HepG2 (cell line): ENCODE measurements around the gene CCDC9B. TPM values are rescaled to one million over a fixed set of nuclear protein-coding genes. Genes with fewer than 3 reads are reported as not detected.

ENCODE experiments used
- ATAC-seq: fragments of 200-7000 bp; cut with Tn5 transposase; 3 replicates; pipeline ENCODE4 v1.9.1; 2020; ENCODE audit warnings: mild to moderate bottlenecking, moderate library complexity
- BruUV-seq: library from RNA; stranded (reverse); fragments of 400-500 nt; replicated peaks from 2 replicates; lab custom pipeline; 2021; lab: Mats Ljungman, UMichigan
- CTCF ChIA-PET: fragments of 300-600 bp; formaldehyde crosslinking; extraction: SDS; loops from one replicate; lab custom pipeline; 2021; ENCODE audit warnings: low total read pairs, inconsistent platforms, low intra/inter-chr PET ratio; lab: Yijun Ruan, JAX
- POLR2A ChIA-PET: fragments of 350-600 bp; sonication (Branson Sonifier 250); formaldehyde crosslinking; loops from one replicate; lab custom pipeline; 2020; ENCODE audit warnings: antibody characterized with exemption, inconsistent platforms; lab: Yijun Ruan, JAX
- DNase-seq: peaks from one replicate; pipeline ENCODE4 v3.0.0-alpha.2; 2015; ENCODE audit warnings: low spot score
- FAIRE-seq: peaks from 3 replicates; lab custom pipeline; 2011; peaks lifted over from hg19 to GRCh38; lab: Jason Lieb, UNC
- H2AFZ ChIP-seq: one replicate; pipeline ENCODE4 v1.6.1; 2011; ENCODE audit warnings: low read length, inconsistent platforms
- H3K27ac ChIP-seq: fragments of 300-600 bp; 3 replicates; pipeline ENCODE4 v1.8.0; 2011; ENCODE audit warnings: mixed run types, mild to moderate bottlenecking, mixed read lengths, low read length, inconsistent platforms; ENCODE audit not compliant: insufficient read depth; ENCODE audit errors: extremely low read length
- H3K27me3 ChIP-seq, 2 experiments: fragments of 200-600 bp in 1 of 2; 2 replicates in 1 of 2; 3 replicates in 1 of 2; pipeline versions ENCODE4 v1.6.0 to v1.8.0; 2011; ENCODE audit warnings: low read length in 2 of 2, mild to moderate bottlenecking in 2 of 2, moderate library complexity in 2 of 2, inconsistent platforms in 1 of 2; ENCODE audit not compliant: insufficient read depth in 2 of 2, control insufficient read depth in 1 of 2
- H3K36me3 ChIP-seq, 2 experiments: fragments of 200-600 bp in 1 of 2; replicated peaks in 1 of 2; 2 replicates in 1 of 2; 3 replicates in 1 of 2; pipeline versions ENCODE4 v1.5.1 to v1.8.0; 2011; ENCODE audit warnings: low read length in 2 of 2, inconsistent platforms in 1 of 2; ENCODE audit not compliant: insufficient read depth in 2 of 2, control insufficient read depth in 1 of 2
- H3K4me1 ChIP-seq: 2 replicates; pipeline ENCODE4 v1.5.1; 2012; ENCODE audit warnings: low read length, inconsistent platforms; ENCODE audit not compliant: insufficient read depth
- H3K4me2 ChIP-seq: 2 replicates; pipeline ENCODE4 v1.6.0; 2011; ENCODE audit warnings: low read depth, low read length, inconsistent platforms
- H3K4me3 ChIP-seq, 3 experiments: fragments of 200-600 bp in 1 of 3; sonication (generic), shearing (Covaris generic) in 1 of 3; replicated peaks in 1 of 3; 2 replicates each; pipeline ENCODE4 v1.5.1; 2011 to 2016; ENCODE audit warnings: low read length in 3 of 3, inconsistent platforms in 2 of 3, low read depth in 2 of 3, mild to moderate bottlenecking in 2 of 3, control low read depth in 1 of 3, mixed read lengths in 1 of 3; ENCODE audit not compliant: insufficient read depth in 1 of 3
- H3K79me2 ChIP-seq: one replicate; pipeline ENCODE4 v1.6.1; 2011; ENCODE audit warnings: low read length, inconsistent platforms; ENCODE audit not compliant: insufficient read depth
- H3K9ac ChIP-seq: 2 replicates; pipeline ENCODE4 v1.6.0; 2011; ENCODE audit warnings: mild to moderate bottlenecking, low read depth, low read length, inconsistent platforms; ENCODE audit not compliant: insufficient read depth
- H3K9me3 ChIP-seq: 2 replicates; pipeline ENCODE4 v1.5.1; 2012; ENCODE audit warnings: mild to moderate bottlenecking, low read length
- H4K20me1 ChIP-seq: 2 replicates; pipeline ENCODE4 v1.6.0; 2011; ENCODE audit warnings: inconsistent platforms, mild to moderate bottlenecking, low read length, moderate library complexity; ENCODE audit not compliant: insufficient read depth
- BHLHE40 ChIP-seq: IDR thresholded peaks from 2 replicates; pipeline ENCODE4 v1.6.1; 2011; ENCODE audit warnings: low read length, improper control_type of control experiment
- CENPX ChIP-seq: sonication (generic); formaldehyde crosslinking; IDR thresholded peaks from 2 replicates; pipeline ENCODE4 v1.9.0; 2021; ENCODE audit warnings: mild to moderate bottlenecking, missing genetic modification reagents, moderate library complexity
- MXD4 ChIP-seq: IDR thresholded peaks from 2 replicates; pipeline ENCODE4 v1.6.1; 2016; ENCODE audit warnings: mild to moderate bottlenecking, missing biosample characterization, missing genetic modification reagents
- RBM39 ChIP-seq: fragments of 200-400 bp; formaldehyde crosslinking; IDR thresholded peaks from one replicate; pipeline ENCODE4 v1.6.1; 2018; ENCODE audit warnings: antibody characterized with exemption, mild to moderate bottlenecking, low read depth, low read length; ENCODE audit not compliant: poor library complexity, severe bottlenecking
- SMAD9 ChIP-seq: sonication (generic); formaldehyde crosslinking; IDR thresholded peaks from 2 replicates; pipeline ENCODE4 v1.5.1; 2020; ENCODE audit warnings: mild to moderate bottlenecking, missing genetic modification reagents
- SRSF4 ChIP-seq: fragments of 200-400 bp; formaldehyde crosslinking; IDR thresholded peaks from one replicate; pipeline ENCODE4 v1.6.1; 2018; ENCODE audit warnings: mild to moderate bottlenecking, low read depth, low read length, moderate library complexity; ENCODE audit not compliant: poor library complexity, severe bottlenecking
- ZEB1 ChIP-seq: IDR thresholded peaks from 2 replicates; pipeline ENCODE4 v1.6.1; 2012; ENCODE audit warnings: mild to moderate bottlenecking, low read depth, inconsistent platforms; ENCODE audit not compliant: insufficient replicate concordance
- ZFP62 ChIP-seq: sonication (generic); formaldehyde crosslinking; IDR thresholded peaks from 2 replicates; pipeline ENCODE4 v1.4.0; 2020; ENCODE audit warnings: missing genetic modification reagents
- ZFX ChIP-seq: sonication (generic); formaldehyde crosslinking; IDR thresholded peaks from 2 replicates; pipeline ENCODE4 v1.4.0; 2020; ENCODE audit warnings: mild to moderate bottlenecking, low read depth, missing genetic modification reagents, moderate library complexity
- ZNF263 ChIP-seq: sonication (generic); formaldehyde crosslinking; IDR thresholded peaks from 2 replicates; pipeline ENCODE4 v1.4.0; 2020; ENCODE audit warnings: missing genetic modification reagents
- ZNF264 ChIP-seq: sonication (generic); formaldehyde crosslinking; IDR thresholded peaks from 2 replicates; pipeline ENCODE4 v1.4.0; 2020; ENCODE audit warnings: missing genetic modification reagents
- ZNF430 ChIP-seq: sonication (generic); formaldehyde crosslinking; IDR thresholded peaks from 2 replicates; pipeline ENCODE4 v1.9.0; 2021; ENCODE audit warnings: mild to moderate bottlenecking, missing genetic modification reagents
- WGBS: methylation state at CpG from one replicate; pipeline ENCODE4 v1.1.6; 2017; ENCODE audit warnings: low lambda C conversion rate; 5-methylcytosine and 5-hydroxymethylcytosine counted together
- in situ Hi-C: cut with HindIII; loops from 2 replicates; pipeline ENCODE4 v1.10.0; 2017; ENCODE audit warnings: low pct_unique_long_range_greater_than_20kb; ENCODE audit not compliant: extremely low pct_ligation_motif_present
- intact Hi-C: fragments of 100-400 bp; cut with micrococcal nuclease; formaldehyde crosslinking; loops from one replicate; pipeline ENCODE4 v1.10.0; 2022; ENCODE audit not compliant: unreplicated experiment
- polyA plus RNA-seq, 8 experiments: library from polyadenylated mRNA; depleted of rRNA in 3 of 8; stranded (reverse) in 7 of 8; unstranded in 1 of 8; fragments of >200 nt; fragmentation: Illumina TruSeq in 4 of 8; extraction: Trizol in 4 of 8; gene quantifications; 2 replicates each; pipeline versions ENCODE4 v1.2.1 to v1.2.3, GENCODE V29; 2011 to 2016; ENCODE audit warnings: low read depth in 4 of 8, missing spikeins in 1 of 8, mixed read lengths in 1 of 8; ENCODE audit not compliant: insufficient read depth in 1 of 8
- total RNA-seq, 5 experiments: library from RNA; depleted of rRNA; stranded (reverse); fragments of >200 nt; fragmentation: Illumina TruSeq; extraction: Trizol; gene quantifications; 2 replicates each; pipeline ENCODE4 v1.2.3, GENCODE V29; 2016; ENCODE audit warnings: low read depth in 1 of 5
- TF ChIP-seq, protein P1 (sequence below): sonication (generic); formaldehyde crosslinking; IDR thresholded peaks from 2 replicates; pipeline ENCODE4 v1.5.0; 2020; ENCODE audit warnings: missing genetic modification reagents
- TF ChIP-seq, protein P2 (sequence below): sonication (generic); formaldehyde crosslinking; IDR thresholded peaks from 2 replicates; pipeline ENCODE4 v1.4.0; 2020; ENCODE audit warnings: low read depth, missing genetic modification reagents
- TF ChIP-seq, protein P3 (sequence below): sonication (generic); formaldehyde crosslinking; IDR thresholded peaks from 2 replicates; pipeline ENCODE4 v1.4.0; 2020; ENCODE audit warnings: mild to moderate bottlenecking, low read depth, missing genetic modification reagents
- TF ChIP-seq, protein P4 (sequence below): IDR thresholded peaks from 2 replicates; pipeline ENCODE4 v1.4.0; 2020; ENCODE audit warnings: mild to moderate bottlenecking, missing genetic modification reagents

CCDC9B gene
- total and polyA plus RNA-seq, 2 of the 13 experiments (the other 11 are each of a cell fraction or from before 2014, with no cell fraction given), result 0.98 to 1.6 TPM

DNA sequence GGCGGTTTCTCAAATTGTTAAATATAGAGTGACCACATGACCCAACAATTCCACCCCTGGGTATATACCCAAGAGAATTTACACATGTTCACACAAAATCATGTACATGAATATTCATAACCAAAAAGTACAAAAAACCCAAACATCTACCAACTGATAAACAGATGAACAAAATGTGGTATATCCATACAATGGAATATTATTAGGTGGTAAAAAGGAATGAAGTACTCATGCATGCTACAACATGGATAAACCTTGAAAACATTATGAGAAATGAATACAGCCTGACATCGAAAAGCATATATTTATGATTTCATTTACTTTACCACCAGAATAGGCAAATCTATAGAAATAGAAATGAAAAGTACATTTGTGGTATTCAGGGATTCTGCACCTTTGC lies 40.4 kb downstream of the CCDC9B start:
- Histone ChIP-seq H3K79me2 (no peaks in the 10 kb centered on the region), H3K9ac (no peak overlapping the region), H3K4me1 (no peaks in the 10 kb centered on the region), H3K27ac (no peak overlapping the region), H3K4me3 (no peak overlapping the region), H3K9me3 (no peaks in the 10 kb centered on the region), H3K36me3 (no peaks in the 10 kb centered on the region), H3K27me3 (peaks cover 16 to 79% of the 10 kb centered on the region in 2 experiments), H2AFZ (no peak overlapping the region), H4K20me1 (no peaks in the 10 kb centered on the region), H3K4me2 (no peak overlapping the region)
- in situ Hi-C loops (no loop called here), intact Hi-C loops (no loop called here)
- no TSS peak for BruUV-seq
- WGBS, result 44% methylated on average over 2 of the region's 2 CpGs
- no peak for TF ChIP-seq ZEB1
- no peak for TF ChIP-seq ZNF263 (CRISPR knock-in tag)
- no peak for TF ChIP-seq SRSF4
- TF ChIP-seq MXD4 (CRISPR knock-in tag), result no peak
- TF ChIP-seq SMAD9 (CRISPR knock-in tag), result no peak
- TF ChIP-seq BHLHE40, result no peak
- no peak for TF ChIP-seq RBM39
- no peak for TF ChIP-seq ZFP62 (CRISPR knock-in tag)
- TF ChIP-seq, protein P1, sequence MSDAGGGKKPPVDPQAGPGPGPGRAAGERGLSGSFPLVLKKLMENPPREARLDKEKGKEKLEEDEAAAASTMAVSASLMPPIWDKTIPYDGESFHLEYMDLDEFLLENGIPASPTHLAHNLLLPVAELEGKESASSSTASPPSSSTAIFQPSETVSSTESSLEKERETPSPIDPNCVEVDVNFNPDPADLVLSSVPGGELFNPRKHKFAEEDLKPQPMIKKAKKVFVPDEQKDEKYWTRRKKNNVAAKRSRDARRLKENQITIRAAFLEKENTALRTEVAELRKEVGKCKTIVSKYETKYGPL (CRISPR knock-in tag), result no peak
- TF ChIP-seq, protein P2, sequence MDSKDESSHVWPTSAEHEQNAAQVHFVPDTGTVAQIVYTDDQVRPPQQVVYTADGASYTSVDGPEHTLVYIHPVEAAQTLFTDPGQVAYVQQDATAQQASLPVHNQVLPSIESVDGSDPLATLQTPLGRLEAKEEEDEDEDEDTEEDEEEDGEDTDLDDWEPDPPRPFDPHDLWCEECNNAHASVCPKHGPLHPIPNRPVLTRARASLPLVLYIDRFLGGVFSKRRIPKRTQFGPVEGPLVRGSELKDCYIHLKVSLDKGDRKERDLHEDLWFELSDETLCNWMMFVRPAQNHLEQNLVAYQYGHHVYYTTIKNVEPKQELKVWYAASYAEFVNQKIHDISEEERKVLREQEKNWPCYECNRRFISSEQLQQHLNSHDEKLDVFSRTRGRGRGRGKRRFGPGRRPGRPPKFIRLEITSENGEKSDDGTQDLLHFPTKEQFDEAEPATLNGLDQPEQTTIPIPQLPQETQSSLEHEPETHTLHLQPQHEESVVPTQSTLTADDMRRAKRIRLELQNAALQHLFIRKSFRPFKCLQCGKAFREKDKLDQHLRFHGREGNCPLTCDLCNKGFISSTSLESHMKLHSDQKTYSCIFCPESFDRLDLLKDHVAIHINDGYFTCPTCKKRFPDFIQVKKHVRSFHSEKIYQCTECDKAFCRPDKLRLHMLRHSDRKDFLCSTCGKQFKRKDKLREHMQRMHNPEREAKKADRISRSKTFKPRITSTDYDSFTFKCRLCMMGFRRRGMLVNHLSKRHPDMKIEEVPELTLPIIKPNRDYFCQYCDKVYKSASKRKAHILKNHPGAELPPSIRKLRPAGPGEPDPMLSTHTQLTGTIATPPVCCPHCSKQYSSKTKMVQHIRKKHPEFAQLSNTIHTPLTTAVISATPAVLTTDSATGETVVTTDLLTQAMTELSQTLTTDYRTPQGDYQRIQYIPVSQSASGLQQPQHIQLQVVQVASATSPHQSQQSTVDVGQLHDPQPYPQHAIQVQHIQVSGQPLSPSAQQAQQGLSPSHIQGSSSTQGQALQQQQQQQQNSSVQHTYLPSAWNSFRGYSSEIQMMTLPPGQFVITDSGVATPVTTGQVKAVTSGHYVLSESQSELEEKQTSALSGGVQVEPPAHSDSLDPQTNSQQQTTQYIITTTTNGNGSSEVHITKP, result no peak
- TF ChIP-seq ZFX (CRISPR knock-in tag), result no peak
- TF ChIP-seq, protein P3, sequence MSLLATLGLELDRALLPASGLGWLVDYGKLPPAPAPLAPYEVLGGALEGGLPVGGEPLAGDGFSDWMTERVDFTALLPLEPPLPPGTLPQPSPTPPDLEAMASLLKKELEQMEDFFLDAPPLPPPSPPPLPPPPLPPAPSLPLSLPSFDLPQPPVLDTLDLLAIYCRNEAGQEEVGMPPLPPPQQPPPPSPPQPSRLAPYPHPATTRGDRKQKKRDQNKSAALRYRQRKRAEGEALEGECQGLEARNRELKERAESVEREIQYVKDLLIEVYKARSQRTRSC (CRISPR knock-in tag), result no peak
- no peak for TF ChIP-seq CENPX (CRISPR knock-in tag)
- TF ChIP-seq ZNF264 (CRISPR knock-in tag), result no peak
- TF ChIP-seq ZNF430 (CRISPR knock-in tag), result no peak
- TF ChIP-seq, protein P4, sequence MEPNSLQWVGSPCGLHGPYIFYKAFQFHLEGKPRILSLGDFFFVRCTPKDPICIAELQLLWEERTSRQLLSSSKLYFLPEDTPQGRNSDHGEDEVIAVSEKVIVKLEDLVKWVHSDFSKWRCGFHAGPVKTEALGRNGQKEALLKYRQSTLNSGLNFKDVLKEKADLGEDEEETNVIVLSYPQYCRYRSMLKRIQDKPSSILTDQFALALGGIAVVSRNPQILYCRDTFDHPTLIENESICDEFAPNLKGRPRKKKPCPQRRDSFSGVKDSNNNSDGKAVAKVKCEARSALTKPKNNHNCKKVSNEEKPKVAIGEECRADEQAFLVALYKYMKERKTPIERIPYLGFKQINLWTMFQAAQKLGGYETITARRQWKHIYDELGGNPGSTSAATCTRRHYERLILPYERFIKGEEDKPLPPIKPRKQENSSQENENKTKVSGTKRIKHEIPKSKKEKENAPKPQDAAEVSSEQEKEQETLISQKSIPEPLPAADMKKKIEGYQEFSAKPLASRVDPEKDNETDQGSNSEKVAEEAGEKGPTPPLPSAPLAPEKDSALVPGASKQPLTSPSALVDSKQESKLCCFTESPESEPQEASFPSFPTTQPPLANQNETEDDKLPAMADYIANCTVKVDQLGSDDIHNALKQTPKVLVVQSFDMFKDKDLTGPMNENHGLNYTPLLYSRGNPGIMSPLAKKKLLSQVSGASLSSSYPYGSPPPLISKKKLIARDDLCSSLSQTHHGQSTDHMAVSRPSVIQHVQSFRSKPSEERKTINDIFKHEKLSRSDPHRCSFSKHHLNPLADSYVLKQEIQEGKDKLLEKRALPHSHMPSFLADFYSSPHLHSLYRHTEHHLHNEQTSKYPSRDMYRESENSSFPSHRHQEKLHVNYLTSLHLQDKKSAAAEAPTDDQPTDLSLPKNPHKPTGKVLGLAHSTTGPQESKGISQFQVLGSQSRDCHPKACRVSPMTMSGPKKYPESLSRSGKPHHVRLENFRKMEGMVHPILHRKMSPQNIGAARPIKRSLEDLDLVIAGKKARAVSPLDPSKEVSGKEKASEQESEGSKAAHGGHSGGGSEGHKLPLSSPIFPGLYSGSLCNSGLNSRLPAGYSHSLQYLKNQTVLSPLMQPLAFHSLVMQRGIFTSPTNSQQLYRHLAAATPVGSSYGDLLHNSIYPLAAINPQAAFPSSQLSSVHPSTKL (CRISPR knock-in tag), result no peak
- POLR2A ChIA-PET, result no interaction called here
- no peak for FAIRE-seq
- CTCF ChIA-PET, result no interaction called here
- ATAC-seq, result no peak
- no peak for DNase-seq
